HCT116 (cell line): Measurements from ENCODE around the gene SPEF2. TPM values are rescaled to one million over a fixed set of nuclear protein-coding genes. Genes with fewer than 3 reads are reported as not detected.

Experiments
- ATAC-seq: fragments of 200-7000 bp; cut with Tn5 transposase; 2 replicates; pipeline ENCODE4 v1.9.1; 2020; ENCODE audit warnings: mild to moderate bottlenecking, moderate library complexity
- BruUV-seq: library from RNA; stranded (reverse); fragments of 400-500 nt; replicated peaks from 2 replicates; lab custom pipeline; 2021; lab: Mats Ljungman, UMichigan
- CTCF ChIA-PET: fragments of 300-600 bp; sonication (Branson Sonifier 250); formaldehyde crosslinking; loops from one replicate; lab custom pipeline; 2021; ENCODE audit warnings: antibody characterized with exemption; lab: Charles Lee
- POLR2A ChIA-PET: fragments of 300-600, 350-600 bp; sonication (Branson Sonifier 250); formaldehyde crosslinking; loops from one replicate; lab custom pipeline; 2021; ENCODE audit warnings: antibody characterized with exemption; lab: Charles Lee
- RAD21 ChIA-PET, 2 experiments: fragments of 300-600 bp; sonication (Branson Sonifier 250); formaldehyde crosslinking; loops; one replicate each; lab custom pipeline; 2023; ENCODE audit warnings: low total read pairs in 2 of 2; ENCODE audit not compliant: uncharacterized antibody in 2 of 2, unreplicated experiment in 2 of 2, low non-redundant PET in 1 of 2; lab: Charles Lee
- DNase-seq: peaks from one replicate; pipeline ENCODE4 v3.0.0-alpha.2; 2010; ENCODE audit warnings: low read depth, low spot score
- H2AFZ ChIP-seq: fragments of 200-600 bp; shearing (Covaris generic), sonication (generic); 2 replicates; pipeline ENCODE4 v1.6.1; 2017; ENCODE audit warnings: low read depth, mixed run types, mixed read lengths, antibody characterized with exemption, low read length; ENCODE audit not compliant: poor library complexity, severe bottlenecking
- H3K27ac ChIP-seq: 2 replicates; pipeline ENCODE4 v1.5.1; 2012; ENCODE audit warnings: low read depth, low read length
- H3K27me3 ChIP-seq: fragments of 200-600 bp; sonication (generic); 2 replicates; pipeline ENCODE4 v1.6.1; 2016; ENCODE audit warnings: mixed run types, low read length, mixed read lengths; ENCODE audit not compliant: insufficient read depth
- H3K36me3 ChIP-seq, 2 experiments: fragments of 200-500 bp in 1 of 2; fragments of 200-600 bp in 1 of 2; sonication (Bioruptor generic) in 1 of 2; sonication (generic) in 1 of 2; 2 replicates each; pipeline versions ENCODE4 v1.5.1 to v1.6.1; 2014 to 2016; ENCODE audit warnings: low read length in 2 of 2, inconsistent platforms in 1 of 2, mixed read lengths in 1 of 2, mixed run types in 1 of 2; ENCODE audit not compliant: insufficient read depth in 2 of 2, control insufficient read depth in 1 of 2
- H3K4me1 ChIP-seq, 2 experiments: fragments of 200-600 bp in 1 of 2; sonication (generic) in 1 of 2; 2 replicates each; pipeline versions ENCODE4 v1.5.1 to v1.6.1; 2012 to 2017; ENCODE audit warnings: low read length in 2 of 2, inconsistent platforms in 1 of 2, mild to moderate bottlenecking in 1 of 2, mixed read lengths in 1 of 2, mixed run types in 1 of 2, moderate library complexity in 1 of 2; ENCODE audit not compliant: insufficient read depth in 2 of 2, control insufficient read depth in 1 of 2
- H3K4me2 ChIP-seq: fragments of 200-600 bp; sonication (generic); 2 replicates; pipeline ENCODE4 v1.6.1; 2017; ENCODE audit warnings: mixed run types, low read length, mixed read lengths
- H3K4me3 ChIP-seq, 2 experiments: fragments of 200-600 bp in 1 of 2; sonication (generic) in 1 of 2; replicated peaks in 1 of 2; 2 replicates each; pipeline ENCODE4 v1.5.1; 2011 to 2016; ENCODE audit warnings: low read length in 2 of 2, control low read depth in 1 of 2, low read depth in 1 of 2, mild to moderate bottlenecking in 1 of 2, mixed read lengths in 1 of 2, mixed run types in 1 of 2
- H3K79me2 ChIP-seq: fragments of 200-600 bp; sonication (generic); 2 replicates; pipeline ENCODE4 v1.6.1; 2017; ENCODE audit warnings: mild to moderate bottlenecking, mixed run types, low read length, moderate library complexity, mixed read lengths; ENCODE audit not compliant: insufficient read depth
- H3K9ac ChIP-seq: fragments of 200-600 bp; sonication (generic); 2 replicates; pipeline ENCODE4 v1.6.1; 2016; ENCODE audit warnings: low read length, mixed read lengths
- H3K9me2 ChIP-seq: fragments of 200-600 bp; sonication (generic), shearing (Covaris generic); 2 replicates; pipeline ENCODE4 v1.6.1; 2017; ENCODE audit warnings: mixed run types, mild to moderate bottlenecking, moderate library complexity; ENCODE audit not compliant: insufficient read depth
- H3K9me3 ChIP-seq, 2 experiments: fragments of 200-500 bp in 1 of 2; fragments of 200-600 bp in 1 of 2; sonication (Bioruptor generic) in 1 of 2; sonication (generic) in 1 of 2; 2 replicates each; pipeline ENCODE4 v1.6.1; 2014 to 2017; ENCODE audit warnings: low read length in 2 of 2, mixed read lengths in 2 of 2, inconsistent platforms in 1 of 2, low read depth in 1 of 2, mild to moderate bottlenecking in 1 of 2, mixed run types in 1 of 2, moderate library complexity in 1 of 2; ENCODE audit not compliant: control insufficient read depth in 1 of 2, insufficient read depth in 1 of 2
- H4K20me1 ChIP-seq: fragments of 200-600 bp; sonication (generic), shearing (Covaris generic); 2 replicates; pipeline ENCODE4 v1.6.1; 2017; ENCODE audit warnings: mixed run types, mild to moderate bottlenecking, moderate library complexity; ENCODE audit not compliant: insufficient read depth
- CBX3 ChIP-seq: IDR thresholded peaks from 2 replicates; pipeline ENCODE4 v1.6.1; 2012; ENCODE audit warnings: low read depth
- CEBPB ChIP-seq: IDR thresholded peaks from 2 replicates; pipeline ENCODE4 v1.6.1; 2012; ENCODE audit warnings: low read depth
- CTCF ChIP-seq, 3 experiments: fragments of 200-600 bp in 1 of 3; sonication (generic) in 1 of 3; IDR thresholded peaks in 2 of 3; conservative IDR thresholded peaks in 1 of 3; 2 replicates each; pipeline ENCODE4 v1.5.1; 2012 to 2017; ENCODE audit warnings: low read depth in 2 of 3, low read length in 2 of 3, antibody characterized with exemption in 1 of 3, borderline replicate concordance in 1 of 3, control low read depth in 1 of 3, mild to moderate bottlenecking in 1 of 3, mixed read lengths in 1 of 3, mixed run types in 1 of 3, moderate library complexity in 1 of 3; ENCODE audit not compliant: insufficient read depth in 1 of 3
- EGR1 ChIP-seq: IDR thresholded peaks from 2 replicates; pipeline ENCODE4 v1.6.1; 2012; ENCODE audit warnings: low read depth
- EZH2 ChIP-seq: fragments of 200-600 bp; sonication (generic); IDR thresholded peaks from 2 replicates; pipeline ENCODE4 v1.6.1; 2017; ENCODE audit warnings: antibody characterized with exemption, mixed run types
- POLR2AphosphoS5 ChIP-seq: IDR thresholded peaks from 2 replicates; pipeline ENCODE4 v1.6.1; 2011; ENCODE audit warnings: mild to moderate bottlenecking, low read depth, low read length, moderate library complexity
- RAD21 ChIP-seq: IDR thresholded peaks from 2 replicates; pipeline ENCODE4 v1.6.1; 2012; ENCODE audit warnings: low read depth, mild to moderate bottlenecking
- TCF7L2 ChIP-seq: IDR thresholded peaks from 2 replicates; pipeline ENCODE4 v1.7.0; 2011; ENCODE audit warnings: borderline replicate concordance, inconsistent platforms; ENCODE audit not compliant: insufficient read depth, insufficient read length; ENCODE audit errors: extremely low read depth
- YY1 ChIP-seq: IDR thresholded peaks from 2 replicates; pipeline ENCODE4 v1.6.1; 2011; ENCODE audit warnings: low read length, low read depth, moderate library complexity, mild to moderate bottlenecking; ENCODE audit not compliant: insufficient replicate concordance; ENCODE audit errors: extremely low read depth
- ZBTB33 ChIP-seq: IDR thresholded peaks from 2 replicates; pipeline ENCODE4 v1.6.1; 2011; ENCODE audit warnings: mild to moderate bottlenecking, low read length, moderate library complexity; ENCODE audit not compliant: insufficient replicate concordance; ENCODE audit errors: extremely low read depth
- intact Hi-C: fragments of 100-400 bp; cut with micrococcal nuclease; formaldehyde crosslinking; loops from 2 replicates; pipeline ENCODE4 v1.10.0; 2022
- total RNA-seq: library from RNA; stranded (reverse); gene quantifications from one replicate; pipeline ENCODE4 v1.2.1, GENCODE V29; 2021; ENCODE audit not compliant: unreplicated experiment

Gene SPEF2
- total RNA-seq, 1 experiment from 2014 or later: 4.6 TPM

GRCh38 chr5:35849860-35850259 lies 232.2 kb downstream of the SPEF2 start:
- no peak overlapping the region for H2AFZ ChIP-seq
- H3K27me3 ChIP-seq: peaks cover 5% of the 10 kb centered on the region; the same call in 1 of the 2 replicates
- H3K9me3 ChIP-seq: no peaks in the 10 kb centered on the region
- DNase-seq (no peak), ATAC-seq (no peak)
- no peaks in the 10 kb centered on the region for H3K9me2 ChIP-seq
- BruUV-seq: no TSS peak
- intact Hi-C loops: no loop called here
- ChIA-PET RAD21 (no interaction called here), POLR2A (no interaction called here), CTCF (no interaction called here)
- no peak overlapping the region for H3K9ac ChIP-seq
- no peak overlapping the region for H3K4me3 ChIP-seq
- H3K36me3 ChIP-seq: no peaks in the 10 kb centered on the region
- H3K4me2 ChIP-seq: no peak overlapping the region
- H3K4me1 ChIP-seq: peaks cover 0 to 6% of the 10 kb centered on the region in 2 experiments; a peak in 1 of 4 replicates
- TF ChIP-seq YY1 (no peak), TCF7L2 (no peak), RAD21 (no peak), CEBPB (no peak), CTCF (IDR thresholded peaks at IDR 0.05 in 2 of 3, conservative IDR thresholded peaks at IDR 0.05 in 1 of 3; ENCODE audit: borderline replicate concordance in 1 of 3, insufficient read depth in 1 of 3, low read depth in 2 of 3, low read length in 2 of 3) (no peak), ZBTB33 (no peak), EZH2 (no peak), EGR1 (no peak), POLR2AphosphoS5 (no peak), CBX3 (no peak)
- H3K79me2 ChIP-seq: no peaks in the 10 kb centered on the region
- H4K20me1 ChIP-seq: no peaks in the 10 kb centered on the region
- no peak overlapping the region for H3K27ac ChIP-seq
